GM19035 (cell line): ENCODE data around the gene GSG1.
"Not testable (repeated sequence)": the region's sequence is repeated elsewhere in the genome, so short reads cannot be mapped to it uniquely, and the experiment has no call there.

Experiments
- ATAC-seq: cut with Tn5 transposase; IDR thresholded peaks from one replicate; pipeline ENCODE4 v1.9.1; 2021; ENCODE audit not compliant: unreplicated experiment

Gene GSG1

GRCh38 chr12:13062669-13063068 is 40.8 kb downstream of the GSG1 start:
- no peak for ATAC-seq

- no peak for ATAC-seq
These were observed 42.1 kb downstream of the GSG1 start for GRCh38 chr12:13061377-13061776.

- ATAC-seq = no peak
These were observed 42.9 kb downstream of the GSG1 start for GRCh38 chr12:13060581-13060980.

GRCh38 chr12:13053617-13054016 is 49.9 kb downstream of the GSG1 start:
- ATAC-seq = not testable (repeated sequence)

- ATAC-seq = no peak
These were observed 51.0 kb downstream of the GSG1 start for GRCh38 chr12:13052421-13052820.

- no peak for ATAC-seq
These were observed 53.7 kb downstream of the GSG1 start for GRCh38 chr12:13049816-13050215.

- ATAC-seq = no peak
These were observed 56.5 kb downstream of the GSG1 start for GRCh38 chr12:13046964-13047363.

- ATAC-seq = no peak
These were observed 57.7 kb downstream of the GSG1 start for GRCh38 chr12:13045816-13046215.

GRCh38 chr12:13044906-13045299 is 58.6 kb downstream of the GSG1 start:
- no peak for ATAC-seq

- peak; percentile 96 for ATAC-seq
These were observed 59.2 kb downstream of the GSG1 start, which contains the start of gene FAM234B for GRCh38 chr12:13044002-13044905. Gene FAM234B, plus strand, starts transcription at chr12:13044381. Its CDS starts 23 bp downstream, at chr12:13044404.

GRCh38 chr12:13042666-13043230 is 60.7 kb downstream of the GSG1 start:
- ATAC-seq = no peak

- ATAC-seq = no peak
These were observed 62.2 kb downstream of the GSG1 start for GRCh38 chr12:13041224-13041623.

GRCh38 chr12:13039328-13039956 is 64.0 kb downstream of the GSG1 start:
- no peak for ATAC-seq

GRCh38 chr12:13038491-13039161 is 64.8 kb downstream of the GSG1 start:
- ATAC-seq = no peak

- no peak for ATAC-seq
These were observed 66.6 kb downstream of the GSG1 start for GRCh38 chr12:13036881-13037280.

- not testable (repeated sequence) for ATAC-seq
These were observed 68.1 kb downstream of the GSG1 start for GRCh38 chr12:13035335-13035734.
